NB4 (cell line): ENCODE results near the gene RFWD3.
A peak's percentile ranks its signal among the peaks of the same experiment; 100 is the strongest.

ENCODE experiments used
- DNase-seq: peaks from one replicate; pipeline ENCODE4 v3.0.0; 2010; ENCODE audit warnings: low read depth
- H3K4me3 ChIP-seq: one replicate; pipeline ENCODE4 v1.5.1; 2011; ENCODE audit warnings: mild to moderate bottlenecking, low read depth, low read length, moderate library complexity
- MAX ChIP-seq: IDR thresholded peaks from 2 replicates; pipeline ENCODE4 v1.6.1; 2011; ENCODE audit warnings: low read depth, low read length
- MYC ChIP-seq: IDR thresholded peaks from 2 replicates; pipeline ENCODE4 v1.6.1; 2011; ENCODE audit warnings: low read depth, low read length
- POLR2A ChIP-seq: IDR thresholded peaks from 2 replicates; pipeline ENCODE4 v1.6.1; 2011; ENCODE audit warnings: mild to moderate bottlenecking; ENCODE audit not compliant: insufficient read length; ENCODE audit errors: extremely low read depth
- TF ChIP-seq, protein P1 (sequence below): IDR thresholded peaks from one replicate; pipeline ENCODE4 v1.5.1; 2012; ENCODE audit warnings: low read depth, low read length

RFWD3 gene

DNA sequence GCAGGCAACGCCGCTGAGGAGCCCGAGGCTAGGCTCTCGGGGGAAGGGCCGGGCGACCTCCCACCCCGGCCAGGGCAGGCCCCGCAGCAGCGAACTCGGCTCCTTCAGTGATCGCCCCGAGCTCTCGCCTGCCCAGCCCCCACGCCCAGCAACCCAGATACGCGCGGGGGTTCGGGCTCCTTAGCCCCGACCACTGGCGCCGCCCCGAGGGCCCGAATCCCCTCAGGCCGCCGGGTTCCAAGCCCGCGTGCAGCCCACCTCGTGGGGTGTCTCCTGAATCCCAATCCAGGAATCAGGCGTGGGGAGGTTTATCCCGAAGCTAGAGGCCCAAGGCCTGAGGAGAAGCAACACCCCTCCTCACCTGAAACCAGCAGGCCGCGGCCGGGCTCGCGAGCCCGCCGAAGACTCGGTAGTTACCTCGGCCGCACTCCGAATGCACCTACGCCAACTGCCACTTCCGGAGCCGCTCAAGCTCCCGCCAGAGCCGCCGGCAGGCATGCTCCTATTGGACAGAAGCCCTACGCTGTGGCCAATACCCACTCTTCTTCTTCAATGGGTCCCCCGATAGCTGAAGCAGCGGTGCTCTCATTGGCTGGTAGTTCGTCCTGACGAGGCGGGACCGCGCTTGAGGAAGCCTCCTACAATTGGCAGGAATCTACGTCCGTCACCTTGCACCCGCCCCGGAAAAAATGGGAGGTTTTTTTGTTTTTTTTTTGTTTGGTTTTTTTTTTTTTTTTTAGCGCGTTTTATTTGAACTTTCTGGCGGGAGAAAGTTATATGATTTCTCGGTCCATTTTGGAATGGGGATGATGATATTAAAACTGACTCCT, at the start of gene RFWD3:
TSS of gene RFWD3 (minus strand) at position 453 of the 830 bp plus-strand sequence. CDS start 5,428 bp downstream, outside the sequence.
- DNase-seq: peak; percentile 99
- peak within 1 kb of the TSS; percentile 94 for H3K4me3 ChIP-seq
- TF ChIP-seq, protein P1, sequence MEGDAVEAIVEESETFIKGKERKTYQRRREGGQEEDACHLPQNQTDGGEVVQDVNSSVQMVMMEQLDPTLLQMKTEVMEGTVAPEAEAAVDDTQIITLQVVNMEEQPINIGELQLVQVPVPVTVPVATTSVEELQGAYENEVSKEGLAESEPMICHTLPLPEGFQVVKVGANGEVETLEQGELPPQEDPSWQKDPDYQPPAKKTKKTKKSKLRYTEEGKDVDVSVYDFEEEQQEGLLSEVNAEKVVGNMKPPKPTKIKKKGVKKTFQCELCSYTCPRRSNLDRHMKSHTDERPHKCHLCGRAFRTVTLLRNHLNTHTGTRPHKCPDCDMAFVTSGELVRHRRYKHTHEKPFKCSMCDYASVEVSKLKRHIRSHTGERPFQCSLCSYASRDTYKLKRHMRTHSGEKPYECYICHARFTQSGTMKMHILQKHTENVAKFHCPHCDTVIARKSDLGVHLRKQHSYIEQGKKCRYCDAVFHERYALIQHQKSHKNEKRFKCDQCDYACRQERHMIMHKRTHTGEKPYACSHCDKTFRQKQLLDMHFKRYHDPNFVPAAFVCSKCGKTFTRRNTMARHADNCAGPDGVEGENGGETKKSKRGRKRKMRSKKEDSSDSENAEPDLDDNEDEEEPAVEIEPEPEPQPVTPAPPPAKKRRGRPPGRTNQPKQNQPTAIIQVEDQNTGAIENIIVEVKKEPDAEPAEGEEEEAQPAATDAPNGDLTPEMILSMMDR: no peak
- TF ChIP-seq MAX (peak; percentile 41; the same call in 1 of the 2 replicates), POLR2A (peak; percentile 94), MYC (peak; percentile 76)

DNA sequence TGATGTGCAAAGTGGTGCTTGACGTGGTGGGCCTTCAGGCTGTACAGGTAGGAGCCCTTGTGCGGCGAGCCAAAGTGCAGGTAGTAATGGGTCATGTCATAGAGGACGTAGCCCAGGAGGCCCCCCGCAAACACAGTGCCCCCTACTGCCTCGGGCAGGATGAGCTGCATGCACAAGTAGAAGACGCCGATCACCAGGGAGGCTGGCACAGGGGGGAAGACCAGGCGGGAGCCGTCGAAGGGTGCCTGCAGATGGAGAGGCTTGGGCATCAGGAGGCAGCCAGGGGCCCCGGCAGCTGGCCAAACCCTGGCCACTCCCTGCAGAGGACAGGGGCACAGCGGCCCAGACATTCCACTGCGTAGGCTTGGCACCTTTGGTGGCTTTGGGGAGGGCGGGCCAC, 49.7 kb upstream of the RFWD3 start:
- no peak overlapping the region for H3K4me3 ChIP-seq
- no peak for TF ChIP-seq MAX
- TF ChIP-seq, protein P1: no peak
- no peak for TF ChIP-seq POLR2A
- TF ChIP-seq MYC: no peak
- DNase-seq: no peak

GRCh38 chr16:74713876-74714275, 47.2 kb upstream of the RFWD3 start:
- TF ChIP-seq MYC: no peak
- no peak for TF ChIP-seq MAX
- TF ChIP-seq, protein P1: no peak
- no peak for TF ChIP-seq POLR2A
- DNase-seq: no peak
- H3K4me3 ChIP-seq: no peak overlapping the region

DNA sequence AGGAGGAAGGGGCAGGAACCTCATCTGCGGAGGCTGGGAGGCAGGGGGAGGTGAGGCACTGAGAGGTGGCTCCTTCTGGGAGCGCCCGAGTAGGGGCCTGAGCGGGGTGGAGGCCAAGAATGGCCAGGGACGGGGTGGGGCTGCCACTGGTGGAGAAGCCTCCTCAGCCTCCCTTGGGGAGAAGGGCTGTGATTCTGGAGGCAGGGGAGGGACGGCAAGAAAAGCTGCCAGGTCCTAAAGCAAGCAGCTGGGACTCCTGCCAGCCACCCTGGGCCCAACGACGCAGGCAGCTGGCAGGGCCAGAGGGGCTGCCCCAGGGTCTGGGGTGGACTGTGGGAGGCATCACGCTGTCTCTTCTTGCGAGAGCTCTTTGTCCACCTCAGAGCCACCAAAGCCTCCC, 46.6 kb upstream of the RFWD3 start:
- TF ChIP-seq MAX (no peak), MYC (no peak), POLR2A (no peak)
- TF ChIP-seq, protein P1: no peak
- no peak overlapping the region for H3K4me3 ChIP-seq
- no peak for DNase-seq

- H3K4me3 ChIP-seq: no peak overlapping the region
- TF ChIP-seq POLR2A (no peak), MAX (no peak), MYC (no peak)
- TF ChIP-seq, protein P1: no peak
- no peak for DNase-seq
Measured at GRCh38 chr16:74711938-74712337, 45.3 kb upstream of the RFWD3 start.
